Aorta (tissue), 5 donors: ENCODE data around the gene NR4A3. TPM values are rescaled to one million over a fixed set of nuclear protein-coding genes. Genes with fewer than 3 reads are reported as not detected.

Experiments used
- ATAC-seq: fragments of 200-7000 bp; cut with Tn5 transposase; one replicate; pipeline ENCODE4 v1.9.1; 2022; ENCODE audit warnings: moderate library complexity; ENCODE audit not compliant: low FRiP score
- DNase-seq, 2 donors: peaks; one replicate each; pipeline ENCODE4 v3.0.0-alpha.2; 2020
- H3K27ac ChIP-seq, 2 donors: one replicate each; pipeline ENCODE4 v1.5.1; 2013; ENCODE audit warnings: low read length in 2 of 2, mild to moderate bottlenecking in 2 of 2, moderate library complexity in 2 of 2, control low read depth in 1 of 2, inconsistent platforms in 1 of 2, low read depth in 1 of 2
- H3K27me3 ChIP-seq, 2 donors: one replicate each; pipeline ENCODE4 v1.6.1; 2013; ENCODE audit warnings: control low read depth in 1 of 2, low read length in 1 of 2, mild to moderate bottlenecking in 1 of 2, moderate library complexity in 1 of 2; ENCODE audit not compliant: insufficient read depth in 2 of 2, control insufficient read depth in 1 of 2
- H3K36me3 ChIP-seq, 2 donors: one replicate each; pipeline ENCODE4 v1.6.1; 2013; ENCODE audit warnings: control low read depth in 1 of 2, low read length in 1 of 2, mild to moderate bottlenecking in 1 of 2; ENCODE audit not compliant: insufficient read depth in 2 of 2, control insufficient read depth in 1 of 2
- H3K4me1 ChIP-seq, 2 donors: one replicate each; pipeline ENCODE4 v1.6.1; 2013; ENCODE audit warnings: low read length in 2 of 2, control low read depth in 1 of 2, mild to moderate bottlenecking in 1 of 2, moderate library complexity in 1 of 2; ENCODE audit not compliant: insufficient read depth in 2 of 2, control insufficient read depth in 1 of 2
- H3K4me3 ChIP-seq, 2 donors: one replicate each; pipeline ENCODE4 v1.5.1; 2013; ENCODE audit warnings: low read length in 2 of 2, control low read depth in 1 of 2, mild to moderate bottlenecking in 1 of 2
- H3K9me3 ChIP-seq: one replicate; pipeline ENCODE4 v1.6.1; 2013; ENCODE audit warnings: mild to moderate bottlenecking, low read length; ENCODE audit not compliant: control insufficient read depth
- whole genome bisulfite sequencing, 2 donors: extraction: QIAGEN DNeasy Blood & Tissue Kit; methylation state at CpG; one replicate each; pipeline ENCODE4 v1.1.7; 2013; 5-methylcytosine and 5-hydroxymethylcytosine counted together
- intact Hi-C, 2 donors: fragments of 100-400 bp; cut with DNase I; formaldehyde crosslinking; loops; one replicate each; pipeline versions ENCODE4 v1.14.2 to v1.15.0; 2022
- polyA plus RNA-seq, 2 donors: library from polyadenylated mRNA; stranded (reverse); fragments of 200-250 nt; gene quantifications; one replicate each; pipeline ENCODE4 v1.2.3, GENCODE V29; 2013
- total RNA-seq, 2 donors: library from RNA; stranded (reverse); fragmentation: NEBNext Ultra II Directional; extraction: Animal tissue kit (Norgen Biotek cat#: 25700); gene quantifications; one replicate each; pipeline ENCODE4 v1.2.1, GENCODE V29; 2021
- donor health status: healthy with polysubstance abuse.
- donor health status: Bipolar disorder and iron deficiency.
- donor health status: DM: no; HTN: no; CAD: no.
- donor health status: DM: no; HTN: no; CAD: no.
- donor health status: DM: yes; HTN: yes; CAD: no.

NR4A3 gene
- total and polyA plus RNA-seq, 4 donors: 0.50 to 60.3 (median 14.1) TPM

GRCh38 chr9:99825172-99826046 is 3.7 kb downstream of the NR4A3 start:
- H3K27ac ChIP-seq: no peak overlapping the region
- H3K4me1 ChIP-seq: no peaks in the 10 kb centered on the region
- WGBS, 2 donors: 89 to 91% methylated on average over 44 of the region's 44 CpGs
- no peaks in the 10 kb centered on the region for H3K27me3 ChIP-seq
- H3K9me3 ChIP-seq: no peaks in the 10 kb centered on the region
- no peak overlapping the region for H3K4me3 ChIP-seq
- intact Hi-C loops: loop anchor here in 1 of 2 donors (10.0 kb wide), 2 partner anchors 641 to 1571 kb away; partner anchors contain the start of gene TBC1D2
- DNase-seq (peak in 1 of 2 donors; percentile 77), ATAC-seq (no peak)
- no peaks in the 10 kb centered on the region for H3K36me3 ChIP-seq

GRCh38 chr9:99826579-99826978 is 4.9 kb downstream of the NR4A3 start:
- no peak for DNase-seq
- no peaks in the 10 kb centered on the region for H3K4me1 ChIP-seq
- no peak overlapping the region for H3K27ac ChIP-seq
- no peaks in the 10 kb centered on the region for H3K9me3 ChIP-seq
- intact Hi-C loops: loop anchor here in 1 of 2 donors (10.0 kb wide), 2 partner anchors 642 to 1572 kb away; partner anchors contain the start of gene TBC1D2
- H3K36me3 ChIP-seq: no peaks in the 10 kb centered on the region
- ATAC-seq: no peak
- WGBS, 2 donors: 93 to 97% methylated on average over 3 of the region's 3 CpGs
- H3K4me3 ChIP-seq: no peak overlapping the region
- H3K27me3 ChIP-seq: no peaks in the 10 kb centered on the region

GRCh38 chr9:99827244-99827643 is 5.6 kb downstream of the NR4A3 start:
- WGBS, 2 donors: 88 to 91% methylated on average over 2 of the region's 2 CpGs
- H3K4me3 ChIP-seq: no peak overlapping the region
- H3K9me3 ChIP-seq: no peaks in the 10 kb centered on the region
- intact Hi-C loops: loop anchor here in 1 of 2 donors (10.0 kb wide), 2 partner anchors 642 to 1572 kb away; partner anchors contain the start of gene TBC1D2
- no peaks in the 10 kb centered on the region for H3K4me1 ChIP-seq
- no peaks in the 10 kb centered on the region for H3K36me3 ChIP-seq
- no peak for ATAC-seq
- H3K27ac ChIP-seq: no peak overlapping the region
- no peak for DNase-seq
- no peaks in the 10 kb centered on the region for H3K27me3 ChIP-seq

GRCh38 chr9:99828054-99828416 is 6.3 kb downstream of the NR4A3 start:
- no peak for ATAC-seq
- H3K4me3 ChIP-seq: no peak overlapping the region
- no peaks in the 10 kb centered on the region for H3K27me3 ChIP-seq
- DNase-seq: no peak
- H3K4me1 ChIP-seq: no peaks in the 10 kb centered on the region
- WGBS, 2 donors: 92 to 95% methylated on average over 14 to 15 of the region's 15 CpGs
- no peaks in the 10 kb centered on the region for H3K9me3 ChIP-seq
- H3K36me3 ChIP-seq: no peaks in the 10 kb centered on the region
- no peak overlapping the region for H3K27ac ChIP-seq
- intact Hi-C loops: loop anchor here in 1 of 2 donors (10.0 kb wide), 2 partner anchors 643 to 1573 kb away; partner anchors contain the start of gene TBC1D2

- ATAC-seq: peak; percentile 51
- Histone ChIP-seq H3K27me3 (no peaks in the 10 kb centered on the region), H3K36me3 (no peaks in the 10 kb centered on the region), H3K9me3 (no peaks in the 10 kb centered on the region), H3K27ac (no peak overlapping the region), H3K4me1 (no peaks in the 10 kb centered on the region), H3K4me3 (no peak overlapping the region)
- intact Hi-C loops: loop anchor here in 1 of 2 donors (10.0 kb wide), 2 partner anchors 644 to 1574 kb away; partner anchors contain the start of gene TBC1D2
- WGBS, 2 donors: 74 to 80% methylated on average over 52 to 78 of the region's 78 CpGs
- peak in 1 of 2 donors; percentile 76 for DNase-seq
Measured at GRCh38 chr9:99828417-99829176, 6.9 kb downstream of the NR4A3 start.

GRCh38 chr9:99831857-99832557 is 10.3 kb downstream of the NR4A3 start:
- Histone ChIP-seq H3K27ac (no peak overlapping the region), H3K4me3 (no peak overlapping the region), H3K9me3 (no peaks in the 10 kb centered on the region), H3K36me3 (no peaks in the 10 kb centered on the region), H3K27me3 (no peaks in the 10 kb centered on the region), H3K4me1 (no peaks in the 10 kb centered on the region)
- ATAC-seq (no peak), DNase-seq (no peak)
- 88 to 96% methylated on average over 3 of the region's 3 CpGs for WGBS, 2 donors
- intact Hi-C loops: no loop called here

GRCh38 chr9:99832558-99832864 is 10.8 kb downstream of the NR4A3 start:
- Histone ChIP-seq H3K9me3 (no peaks in the 10 kb centered on the region), H3K27me3 (no peaks in the 10 kb centered on the region), H3K4me3 (no peak overlapping the region), H3K4me1 (no peaks in the 10 kb centered on the region), H3K36me3 (no peaks in the 10 kb centered on the region), H3K27ac (no peak overlapping the region)
- 93 to 95% methylated on average over 7 of the region's 7 CpGs for WGBS, 2 donors
- no peak for DNase-seq
- ATAC-seq: no peak
- intact Hi-C loops: no loop called here

- no peak overlapping the region for H3K4me3 ChIP-seq
- DNase-seq (no peak), ATAC-seq (no peak)
- 88 to 93% methylated on average over 4 of the region's 4 CpGs for WGBS, 2 donors
- no peaks in the 10 kb centered on the region for H3K36me3 ChIP-seq
- no peaks in the 10 kb centered on the region for H3K9me3 ChIP-seq
- no peak overlapping the region for H3K27ac ChIP-seq
- no peaks in the 10 kb centered on the region for H3K27me3 ChIP-seq
- no peaks in the 10 kb centered on the region for H3K4me1 ChIP-seq
- intact Hi-C loops: no loop called here
Measured at GRCh38 chr9:99833735-99834134, 12.1 kb downstream of the NR4A3 start.
